Gastroesophageal sphincter (tissue), 3 donors: ENCODE data around the gene INCA1.

ENCODE experiments used
- CTCF ChIP-seq, 4 experiments: fragments of 200-600 bp in 2 of 4; fragments of 450-650 bp in 2 of 4; sonication (generic) in 1 of 4; IDR thresholded peaks; one replicate each; pipeline ENCODE4 v1.5.1; 2017 to 2019; ENCODE audit warnings: antibody characterized with exemption in 4 of 4, mild to moderate bottlenecking in 2 of 4, moderate library complexity in 2 of 4
- EP300 ChIP-seq: sonication (generic); formaldehyde crosslinking; IDR thresholded peaks from one replicate; pipeline ENCODE4 v1.6.1; 2017; ENCODE audit warnings: antibody characterized with exemption, mild to moderate bottlenecking
- POLR2AphosphoS5 ChIP-seq: sonication (generic); formaldehyde crosslinking; IDR thresholded peaks from one replicate; pipeline ENCODE4 v1.6.1; 2017; ENCODE audit warnings: antibody characterized with exemption

GRCh38 chr17:4945176-4945943 lies 52.0 kb downstream of the INCA1 start:
- no peak for TF ChIP-seq CTCF (IDR thresholded peaks at IDR 0.05)
- TF ChIP-seq EP300 = no peak
- TF ChIP-seq POLR2AphosphoS5 = peak; percentile 80
